Urothelium cell line (cell line): ENCODE data around the gene ETV1.

Experiments
- DNase-seq: peaks from one replicate; pipeline ENCODE4 v3.0.0; 2011; ENCODE audit warnings: low spot score, mixed read lengths
- FAIRE-seq: peaks from 2 replicates; lab custom pipeline; 2011; peaks lifted over from hg19 to GRCh38; lab: Jason Lieb, UNC

Gene ETV1

GRCh38 chr7:13989126-13989948 is at the start of gene ETV1:
Gene ETV1, minus strand, starts transcription at chr7:13989666. Its CDS starts 614 bp downstream, at chr7:13989052.
- peak; percentile 35 for DNase-seq

GRCh38 chr7:14024406-14024805 is 34.9 kb upstream of the ETV1 start:
- DNase-seq, result no peak

More at GRCh38 chr7:13989126-13989948, at the start of gene ETV1:
- no peak for FAIRE-seq

GRCh38 chr7:14023838-14024237 is 34.4 kb upstream of the ETV1 start:
- FAIRE-seq (no peak), DNase-seq (no peak)

More at GRCh38 chr7:14024406-14024805, 34.9 kb upstream of the ETV1 start:
- no peak for FAIRE-seq

GRCh38 chr7:14023342-14023741 is 33.9 kb upstream of the ETV1 start:
- DNase-seq, result no peak
- FAIRE-seq, result no peak

- FAIRE-seq (no peak), DNase-seq (peak; percentile 53)
Observed at GRCh38 chr7:14021069-14021468, 31.6 kb upstream of the ETV1 start.

DNA sequence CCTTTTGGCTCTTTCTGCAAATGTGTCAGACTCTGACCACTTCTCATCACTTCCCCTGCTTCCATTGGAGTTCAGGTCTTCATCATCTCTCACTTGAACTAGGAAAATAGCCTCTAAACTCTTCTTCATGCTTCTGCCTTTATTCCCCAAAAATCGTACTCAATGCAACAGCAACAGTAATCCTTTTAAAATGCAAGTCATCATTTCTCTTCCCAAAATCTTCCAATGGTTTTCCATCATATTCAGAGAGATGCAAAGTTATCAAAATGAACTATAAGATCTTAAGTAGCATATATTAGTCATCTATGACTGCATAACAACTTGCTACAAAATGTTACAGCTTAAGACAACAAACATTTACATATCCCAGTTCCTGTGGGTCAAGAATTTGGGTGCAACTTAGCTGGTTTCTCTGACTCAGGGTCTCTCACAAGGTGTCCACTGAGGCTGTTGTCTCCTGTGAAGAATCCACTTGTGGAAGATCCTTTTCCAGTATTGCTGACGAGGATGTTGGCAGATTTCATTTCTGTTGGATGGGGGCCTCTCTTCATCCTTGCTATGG is 31.0 kb upstream of the ETV1 start:
- FAIRE-seq (no peak), DNase-seq (no peak)

DNA sequence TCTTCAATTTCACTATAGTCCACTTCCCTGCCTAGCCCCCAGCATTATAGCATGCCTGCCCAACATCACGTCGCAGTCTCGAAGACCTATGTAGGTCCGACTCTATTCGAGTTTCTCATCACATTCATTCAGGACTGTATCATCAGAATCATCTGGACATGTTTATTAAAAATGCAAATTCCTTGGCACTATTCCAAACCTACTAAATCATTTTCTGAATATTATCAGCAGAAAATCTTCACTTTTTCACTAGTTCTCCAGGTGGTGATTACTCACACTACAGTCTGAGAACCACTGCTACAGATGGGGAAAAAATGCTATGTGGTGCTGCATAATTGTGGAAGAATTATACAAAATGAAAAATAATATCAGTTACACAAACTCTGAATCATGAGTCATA is 29.3 kb upstream of the ETV1 start:
- FAIRE-seq (no peak), DNase-seq (no peak)

- FAIRE-seq (no peak), DNase-seq (no peak)
Observed at GRCh38 chr7:14016950-14017349, 27.5 kb upstream of the ETV1 start.

DNA sequence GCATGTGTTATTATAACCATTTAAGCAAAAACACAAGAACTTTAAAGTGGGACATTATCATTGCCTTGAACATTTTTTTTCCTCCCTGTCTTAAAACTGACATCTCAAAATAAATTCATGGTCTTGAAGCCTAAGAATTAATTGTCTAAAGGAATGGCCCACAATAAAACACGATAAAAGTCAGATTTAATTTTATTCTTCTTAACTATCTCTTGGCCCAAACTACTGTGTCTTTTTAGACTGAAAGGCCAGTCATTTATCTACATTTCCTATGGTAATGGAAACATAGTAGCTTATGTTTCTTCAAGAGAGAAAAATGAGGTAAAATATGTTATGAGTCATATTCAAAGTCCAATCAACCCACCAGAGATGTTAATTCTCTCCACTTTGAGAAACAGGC is 24.4 kb upstream of the ETV1 start:
- FAIRE-seq, result no peak
- DNase-seq, result no peak

GRCh38 chr7:14009453-14010418 is 20.3 kb upstream of the ETV1 start:
- DNase-seq, result no peak
- FAIRE-seq, result no peak

DNA sequence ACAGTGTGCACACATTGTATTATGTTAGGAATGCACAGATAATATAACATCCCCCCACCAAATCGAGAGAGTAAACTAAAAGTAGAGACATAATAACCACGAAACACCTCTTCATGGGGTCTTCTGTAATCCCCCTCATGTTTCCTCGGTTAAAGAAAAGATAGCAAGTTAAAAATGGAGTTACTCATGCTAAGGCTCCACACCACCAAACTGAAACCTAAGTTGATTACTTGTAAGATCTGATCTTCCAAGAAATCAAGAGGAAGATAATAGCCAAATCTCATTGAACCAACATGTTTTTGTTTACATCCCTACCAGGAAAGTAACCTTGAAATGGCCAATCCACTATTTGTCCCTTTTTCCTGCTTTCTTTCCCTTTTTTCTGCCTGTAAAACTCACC is 11.7 kb upstream of the ETV1 start:
- FAIRE-seq, result no peak

GRCh38 chr7:14000247-14000646 is 10.8 kb upstream of the ETV1 start:
- FAIRE-seq (no peak), DNase-seq (no peak)

More for the DNA sequence above, 11.7 kb upstream of the ETV1 start:
- DNase-seq, result no peak

GRCh38 chr7:13998866-13999265 is 9.4 kb upstream of the ETV1 start:
- DNase-seq (no peak), FAIRE-seq (no peak)

DNA sequence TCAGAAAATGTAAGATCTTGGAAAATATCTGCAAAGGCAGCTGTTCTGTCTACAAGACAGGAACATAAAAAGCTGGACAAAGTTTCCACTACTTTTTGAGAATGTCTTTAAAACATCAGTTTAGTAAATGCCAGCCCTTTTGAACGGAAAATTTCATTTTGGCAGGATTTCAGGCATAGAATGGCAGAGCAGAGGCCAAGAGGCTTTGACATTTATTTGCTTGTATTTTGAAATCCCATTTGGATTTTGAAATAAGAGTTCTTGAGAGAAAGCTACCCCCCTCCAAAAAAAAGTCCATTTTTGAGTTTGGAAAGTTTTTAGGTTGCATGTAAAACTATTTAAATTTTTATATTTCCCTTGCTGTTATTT is 3.1 kb upstream of the ETV1 start:
- FAIRE-seq (no peak), DNase-seq (no peak)

DNA sequence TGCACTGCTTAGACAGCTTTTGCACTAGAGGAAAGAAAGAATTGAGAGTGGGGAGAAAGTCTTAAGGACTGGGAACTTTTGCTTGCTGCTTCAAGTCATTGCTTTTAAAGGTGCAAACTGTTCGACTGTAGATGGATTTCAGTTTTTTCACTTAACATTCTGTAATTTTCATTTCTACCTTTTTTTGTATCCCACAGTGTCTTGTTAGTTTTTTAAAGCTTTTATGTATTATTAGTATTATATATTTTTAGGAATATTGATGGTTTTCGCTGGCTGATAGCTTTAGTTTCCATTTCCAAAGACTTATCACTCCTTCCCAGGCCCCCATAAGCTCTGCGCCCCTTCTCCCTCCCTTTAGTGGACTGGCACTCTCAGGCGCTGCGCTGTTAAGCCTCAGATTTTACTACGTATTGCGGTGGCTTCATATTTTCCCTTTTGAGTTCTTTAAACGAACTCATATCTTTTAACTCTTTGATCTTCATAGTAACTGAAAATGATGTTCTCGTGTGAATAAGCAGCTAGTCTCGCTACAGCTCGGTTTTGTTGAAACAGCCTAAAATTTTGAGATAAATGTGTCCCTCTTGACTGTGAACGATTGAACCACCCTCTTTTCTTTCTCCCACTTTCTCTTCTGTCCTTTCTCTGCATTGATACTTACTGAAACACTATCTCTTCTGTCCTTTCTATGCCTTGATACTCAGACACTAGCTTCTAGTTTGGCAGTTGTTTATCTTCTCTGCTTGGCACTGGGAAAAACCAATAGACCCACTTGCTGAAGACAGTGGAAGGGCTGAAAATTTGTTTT is 2.5 kb upstream of the ETV1 start:
- DNase-seq (no peak), FAIRE-seq (no peak)

DNA sequence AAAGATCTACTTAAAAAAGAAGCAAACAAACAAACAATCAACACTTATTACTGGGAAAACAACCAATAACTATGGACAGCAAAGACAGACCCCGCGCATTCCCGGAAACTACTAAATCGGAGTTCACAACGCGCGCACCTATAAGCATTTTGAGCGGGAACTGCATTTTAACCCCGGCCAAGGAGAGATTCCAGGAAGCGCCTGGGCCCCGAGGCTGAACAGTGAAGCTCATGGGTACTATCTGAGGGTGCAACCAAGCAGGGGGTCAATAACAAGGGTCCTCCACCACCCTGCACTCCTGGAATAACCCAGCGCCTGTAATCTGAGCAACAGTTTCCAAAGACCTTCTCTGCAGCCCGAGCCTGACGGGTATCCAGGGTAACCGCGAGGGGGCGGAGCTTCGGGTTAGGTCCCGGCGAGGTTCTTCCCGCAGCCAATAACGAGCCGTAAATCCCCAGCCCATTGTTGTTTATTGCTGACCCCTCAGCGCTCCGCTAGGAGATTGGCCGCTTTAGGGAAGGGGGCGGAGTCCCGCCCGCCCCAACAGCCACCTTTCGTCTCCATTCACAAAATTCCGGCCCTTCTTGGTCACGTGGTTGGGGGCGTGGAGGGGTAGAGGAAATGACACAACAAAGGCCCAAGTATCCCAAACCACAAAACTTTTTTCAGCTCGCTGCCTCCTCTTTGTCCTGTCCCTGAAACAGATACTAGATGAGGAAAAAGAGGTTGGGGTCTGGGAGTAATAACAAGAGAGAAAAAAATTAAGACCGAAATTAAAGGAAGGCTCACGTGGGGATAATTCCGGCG is 1.7 kb upstream of the ETV1 start:
- FAIRE-seq, result peak; percentile 40
- DNase-seq, result peak; percentile 73

GRCh38 chr7:13990319-13990983 is 985 bp upstream of the ETV1 start:
- DNase-seq, result no peak
- FAIRE-seq, result no peak

GRCh38 chr7:13989949-13990305 is 461 bp upstream of the ETV1 start:
- no peak for FAIRE-seq
- DNase-seq, result no peak

- no peak for FAIRE-seq
- DNase-seq, result no peak
Observed at GRCh38 chr7:13988731-13989125, 738 bp downstream of the ETV1 start.
